ENCODE data around the gene KLHL40.

DNA sequence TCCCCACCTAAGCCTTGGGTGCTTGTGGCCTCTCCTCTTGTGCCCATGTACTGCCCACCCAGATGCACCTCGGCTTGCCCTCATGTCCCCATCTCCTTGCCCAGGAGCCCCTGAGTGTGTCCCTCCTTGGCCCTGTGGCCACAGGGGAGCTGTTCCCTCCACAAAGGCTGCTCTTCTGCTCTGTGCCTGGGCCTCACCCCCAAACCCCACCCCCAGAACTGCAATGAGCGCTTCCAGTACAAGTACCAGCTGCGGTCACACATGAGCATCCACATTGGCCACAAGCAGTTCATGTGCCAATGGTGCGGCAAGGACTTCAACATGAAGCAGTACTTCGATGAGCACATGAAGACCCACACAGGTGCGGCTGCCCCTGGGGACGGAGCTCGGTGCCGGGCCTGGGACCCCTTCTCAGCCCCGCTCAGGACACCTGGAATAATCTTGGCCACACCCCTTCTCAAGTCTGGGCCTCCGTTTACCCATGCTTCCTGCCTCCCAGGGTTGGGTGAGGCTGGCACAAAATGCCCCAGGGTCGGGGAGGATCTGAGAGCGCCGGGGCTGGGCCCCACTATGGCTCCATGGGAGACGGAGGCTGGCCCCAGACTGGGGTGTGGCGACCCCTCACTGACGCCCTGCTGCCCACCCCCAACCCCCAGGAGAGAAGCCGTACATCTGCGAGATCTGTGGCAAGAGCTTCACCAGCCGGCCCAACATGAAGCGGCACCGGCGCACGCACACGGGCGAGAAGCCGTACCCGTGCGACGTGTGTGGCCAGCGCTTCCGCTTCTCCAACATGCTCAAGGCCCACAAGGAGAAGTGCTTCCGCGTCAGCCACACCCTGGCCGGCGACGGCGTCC, 21.5 kb upstream of the KLHL40 start:
- no peak for TF ChIP-seq POLR2AphosphoS5 (IDR thresholded peaks at IDR 0.05; ENCODE audit: control insufficient read depth, insufficient read depth, low read depth, low read length)
- TF ChIP-seq HLTF (IDR thresholded peaks at IDR 0.05): no peak
- no peak for TF ChIP-seq ELF1 (tag; IDR thresholded peaks at IDR 0.05)
- no peak for TF ChIP-seq USF2 (CRISPR knock-in tag; IDR thresholded peaks at IDR 0.05)
- TF ChIP-seq BRF2 (IDR thresholded peaks at IDR 0.05; ENCODE audit: borderline replicate concordance, insufficient read depth, insufficient read length): no peak
- TF ChIP-seq SETDB1 (IDR thresholded peaks at IDR 0.05; ENCODE audit: low read length): no peak
